DMS53 treated with DMSO at 0.1 percent for 48 hours (cell line): ENCODE results near the gene CNBP.
A peak's percentile ranks its signal among the peaks of the same experiment; 100 is the strongest.

Experiments
- DNase-seq: peaks from one replicate; lab custom pipeline; 2025; ENCODE audit not compliant: unreplicated experiment; lab: John Stamatoyannopoulos, UW

CNBP gene

GRCh38 chr3:129132097-129132866 lies 51.4 kb downstream of the CNBP start:
- DNase-seq, result no peak

GRCh38 chr3:129131465-129132088 lies 52.1 kb downstream of the CNBP start:
- no peak for DNase-seq

DNA sequence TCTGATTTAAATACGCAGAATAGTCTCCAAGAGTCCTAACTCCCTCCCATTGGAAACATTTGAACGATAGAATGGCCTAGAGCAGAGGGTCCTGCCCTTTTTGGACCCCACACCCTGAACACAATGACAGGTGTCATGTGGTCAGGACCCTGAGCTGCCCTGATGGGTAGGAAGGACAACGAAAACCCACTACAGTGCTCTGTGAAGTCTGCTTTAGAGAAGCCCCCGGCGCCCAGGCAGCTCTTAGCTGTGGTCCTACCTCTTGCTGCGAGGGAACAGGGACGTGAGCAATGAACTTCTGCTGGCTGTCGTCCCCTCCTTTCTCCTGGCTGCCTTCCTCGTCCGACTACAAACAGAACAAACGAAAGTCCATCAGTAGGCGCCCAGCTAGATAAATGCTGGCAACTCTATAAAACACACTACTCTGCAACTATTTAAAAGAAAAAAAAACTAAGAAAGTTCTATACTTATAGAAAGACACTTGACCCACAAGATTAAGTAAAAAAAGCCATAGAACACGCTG lies 53.3 kb downstream of the CNBP start:
- no peak for DNase-seq

DNA sequence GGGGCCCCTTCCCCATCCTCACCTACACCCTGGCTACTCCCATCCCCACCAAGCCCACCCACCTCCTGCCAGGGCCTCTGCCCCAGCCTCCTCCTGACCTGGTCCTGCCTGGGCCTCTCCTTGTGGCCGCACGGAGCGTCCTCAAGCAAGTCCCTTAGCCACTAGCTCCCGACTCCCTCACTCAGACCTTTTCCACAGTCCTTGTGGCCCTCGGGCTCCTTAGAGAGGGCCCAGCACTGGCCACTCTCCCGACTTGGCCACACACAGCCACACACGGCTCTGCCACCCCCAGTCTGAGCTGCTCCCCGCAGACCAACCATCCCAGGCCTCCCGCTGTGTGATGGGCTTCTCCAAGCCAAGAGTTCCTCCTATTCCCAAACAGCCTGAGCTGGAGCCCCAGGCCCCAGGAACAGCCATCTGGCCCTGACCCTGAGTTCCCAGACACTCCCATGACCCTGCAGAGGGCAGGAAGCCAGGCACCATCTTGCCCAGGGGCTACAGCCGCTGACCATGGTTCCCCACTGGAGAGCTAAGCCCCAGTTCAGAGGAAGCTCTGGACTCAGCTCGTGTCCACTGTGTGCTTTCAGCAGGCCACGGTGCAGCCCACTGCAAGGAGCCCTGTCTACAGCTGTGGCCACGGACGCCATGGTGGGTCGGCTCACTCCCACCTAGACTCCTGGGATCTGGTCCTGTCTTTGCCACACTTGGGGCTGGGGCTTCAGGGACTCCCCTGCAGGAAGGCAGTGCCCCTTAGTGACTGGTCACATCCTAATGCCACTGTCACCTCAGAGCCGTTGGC lies 55.1 kb downstream of the CNBP start:
- DNase-seq, result no peak

DNA sequence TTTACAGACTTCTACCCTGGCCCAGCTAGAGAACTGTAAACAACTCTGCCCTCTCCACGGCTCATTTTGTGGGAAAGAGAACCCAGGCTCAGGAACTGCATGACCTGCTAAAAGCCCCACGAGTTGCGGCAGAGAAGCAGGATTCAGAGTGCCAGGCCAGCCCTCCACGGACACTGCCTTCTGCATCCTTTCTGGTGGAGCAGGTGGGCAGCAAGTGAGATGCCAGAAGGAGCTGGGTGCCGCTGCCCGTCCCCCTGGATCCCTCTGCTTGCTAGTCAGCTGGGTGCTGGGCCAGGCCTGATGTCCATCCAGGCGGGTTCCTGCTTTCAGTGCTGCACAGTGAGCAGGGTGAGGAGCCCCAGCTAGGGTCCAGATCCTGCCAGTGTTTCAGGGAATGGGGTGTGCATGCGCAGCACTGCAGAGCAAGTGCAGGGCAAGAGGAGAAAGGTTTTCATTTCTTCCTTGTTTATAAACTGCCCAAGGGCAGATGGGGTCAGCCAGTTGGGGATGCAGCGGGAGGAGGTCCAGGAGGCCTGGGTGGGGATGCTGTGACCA lies 56.9 kb downstream of the CNBP start:
- no peak for DNase-seq

GRCh38 chr3:129123314-129124060 lies 60.2 kb downstream of the CNBP start:
- DNase-seq, result peak; percentile 48

DNA sequence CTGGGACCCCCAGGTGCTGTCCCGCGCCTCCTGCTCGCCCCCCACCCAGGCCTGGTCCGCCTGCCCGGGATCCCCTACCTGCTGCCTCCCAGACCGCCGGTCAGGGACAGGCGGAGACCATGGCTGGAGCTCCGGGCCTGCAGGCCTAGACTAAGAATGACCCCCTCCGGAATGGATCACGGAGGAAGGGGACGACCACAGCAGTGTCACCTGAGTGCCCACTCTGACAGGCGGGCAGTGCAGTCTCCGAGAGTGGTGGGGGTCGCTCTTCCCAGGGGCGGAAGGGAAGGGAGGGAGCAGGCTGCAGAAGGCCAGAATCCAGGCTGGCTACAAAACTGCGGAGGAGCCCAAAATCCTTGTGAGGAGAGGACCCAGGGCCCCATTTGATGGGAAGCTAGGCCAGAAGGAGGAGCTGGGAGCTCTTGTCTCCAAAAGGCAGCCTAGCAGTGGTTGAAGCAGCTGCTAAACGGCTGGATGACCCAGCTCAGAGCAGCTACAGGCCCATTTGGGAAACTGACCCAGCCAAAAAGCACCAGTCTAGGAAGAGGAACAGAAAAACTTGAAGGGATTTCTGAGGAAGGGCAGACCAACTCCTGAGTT lies 61.2 kb downstream of the CNBP start:
- no peak for DNase-seq

GRCh38 chr3:129121792-129122411 lies 61.8 kb downstream of the CNBP start, which contains the start of gene RAB43:
Gene RAB43 (minus strand): TSS chr3:129121804. CDS start chr3:129121489, 315 bp downstream.
- peak; percentile 24 for DNase-seq

GRCh38 chr3:129121016-129121791 lies 62.5 kb downstream of the CNBP start:
- DNase-seq, result peak; percentile 23

- DNase-seq, result no peak
These were observed 63.3 kb downstream of the CNBP start for GRCh38 chr3:129120254-129121004.

GRCh38 chr3:129119365-129120100 lies 64.2 kb downstream of the CNBP start:
- no peak for DNase-seq

DNA sequence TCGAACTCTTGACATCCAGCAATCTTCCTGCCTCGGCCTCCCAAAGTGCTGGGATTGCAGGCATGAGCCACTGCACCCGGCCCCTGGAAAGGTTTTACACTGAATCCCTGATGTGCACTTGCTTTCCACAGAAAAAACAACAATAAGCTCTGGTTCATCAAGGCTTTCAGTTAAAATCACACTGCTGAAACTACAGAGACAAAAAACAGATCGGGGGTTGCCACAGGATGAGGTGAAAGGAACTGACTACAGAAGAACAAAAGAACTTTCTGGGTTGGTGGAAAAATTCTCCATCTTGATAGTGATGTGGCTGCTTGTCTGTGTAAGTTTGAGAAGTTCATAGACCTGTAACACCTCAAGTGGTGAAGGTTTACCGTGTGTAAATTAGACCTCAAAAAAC lies 65.0 kb downstream of the CNBP start:
- DNase-seq, result no peak
